Measurements from ENCODE around the gene TRIM37. TPM values are rescaled to one million over a fixed set of nuclear protein-coding genes. Genes with fewer than 3 reads are reported as not detected.

TRIM37 gene
- total and polyA plus RNA-seq, 2 of the 8 experiments (the other 6 are each of a cell fraction or from before 2014, with no cell fraction given): 38.2 to 57.0 TPM

DNA sequence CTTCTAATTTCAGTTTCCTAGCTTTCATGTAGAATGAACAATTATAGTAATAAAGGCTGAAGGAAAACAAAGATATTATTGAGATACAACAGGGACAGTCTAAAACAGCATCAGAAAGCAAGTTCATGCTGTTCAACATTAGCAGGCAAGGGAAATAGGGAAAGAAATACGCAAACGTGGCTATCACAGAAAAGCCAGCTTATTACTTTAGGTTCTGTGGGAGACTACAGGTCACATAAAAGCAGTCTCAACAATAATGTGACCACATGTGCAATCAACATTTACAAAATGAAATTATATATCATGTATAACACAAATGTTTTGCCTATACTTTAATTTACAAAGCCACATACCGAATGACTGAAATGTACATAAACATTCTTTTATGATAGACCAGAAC is 4.9 kb upstream of the TRIM37 start:
- ChIA-PET POLR2A (ENCODE audit: partially characterized antibody) (interaction anchor here (0.9 to 2.0 kb wide), 2 partner anchors 19 to 43 kb away, joined by 4 to 10 read pairs; partner anchors contain the start of genes PRR11 and SKA2), CTCF (ENCODE audit: partially characterized antibody) (no interaction called here)

More for the DNA sequence above, 4.9 kb upstream of the TRIM37 start:
- H3K79me1 ChIP-seq (ENCODE audit: low read depth, low read length): peaks cover 4% of the 10 kb centered on the region; the same call in 1 of the 2 replicates
- peaks cover 0 to 29% (median 4%) of the 10 kb centered on the region in 4 experiments; a peak in 5 of 8 replicates for H3K36me3 ChIP-seq (ENCODE audit: control insufficient read depth in 2 of 4, insufficient read depth in 4 of 4, low read length in 3 of 4)
- H4K91ac ChIP-seq (replicated peaks; ENCODE audit: insufficient read length, low read length): no peak overlapping the region
- no peak overlapping the region for H3K18ac ChIP-seq (ENCODE audit: extremely low read depth, low read length)
- 0 out of 2 replicates have a peak, but pooled peaks cover 4% of the 10 kb centered on the region for H3K23me2 ChIP-seq (ENCODE audit: low read depth, low read length)
- H3K27ac ChIP-seq (ENCODE audit: low read depth, low read length): no peak overlapping the region
- no peak overlapping the region for H3K9ac ChIP-seq (replicated peaks in 1 of 4; ENCODE audit: extremely low read depth in 1 of 4, low read depth in 3 of 4, low read length in 3 of 4)
- H3K4me2 ChIP-seq (ENCODE audit: insufficient read depth in 1 of 2, low read depth in 2 of 2, low read length in 2 of 2): no peak overlapping the region
- H2AK5ac ChIP-seq (ENCODE audit: low read depth, low read length): no peak overlapping the region
- H2BK15ac ChIP-seq (ENCODE audit: low read length): no peak overlapping the region
- no peak for FAIRE-seq
- no peaks in the 10 kb centered on the region for H3K4me1 ChIP-seq (replicated peaks in 1 of 4; ENCODE audit: control insufficient read depth in 3 of 4, insufficient read depth in 4 of 4, low read length in 3 of 4)
- H3K14ac ChIP-seq (ENCODE audit: insufficient read length): no peak overlapping the region
- H3K4ac ChIP-seq (replicated peaks; ENCODE audit: insufficient read length, low read depth, low read length): no peak overlapping the region
- no peaks in the 10 kb centered on the region for H3K9me3 ChIP-seq (ENCODE audit: insufficient read depth in 2 of 2, low read depth in 1 of 2, low read length in 1 of 2)
- H2BK120ac ChIP-seq (replicated peaks; ENCODE audit: low read depth, low read length): no peak overlapping the region
- no peak overlapping the region for H3K23ac ChIP-seq (ENCODE audit: insufficient read length)
- no peak overlapping the region for H4K8ac ChIP-seq (ENCODE audit: extremely low read depth, insufficient read depth, low read length)
- no peak overlapping the region for H3K56ac ChIP-seq (replicated peaks; ENCODE audit: insufficient read length, low read depth, low read length)
- 90% methylated on average over 3 of the region's 3 CpGs; no CpG with 5 or more reads in 1 of the 2 experiments for WGBS, 2 experiments (ENCODE audit: extremely low coverage in 1 of 2, insufficient coverage in 1 of 2, insufficient read length in 1 of 2, insufficient replicate concordance in 2 of 2, low coverage in 1 of 2, low lambda C conversion rate in 2 of 2, missing lambda C conversion rate in 1 of 2)
- peaks cover 2 to 4% of the 10 kb centered on the region in 2 experiments; a peak in 1 of 4 replicates for H3K79me2 ChIP-seq (ENCODE audit: control insufficient read depth in 1 of 2, insufficient read depth in 2 of 2, low read length in 2 of 2)
- H4K20me1 ChIP-seq (replicated peaks in 1 of 2; ENCODE audit: control insufficient read depth in 1 of 2, insufficient read depth in 2 of 2, low read length in 2 of 2): peaks cover 0 to 2% of the 10 kb centered on the region in 2 experiments
- TF ChIP-seq RBBP5 (IDR thresholded peaks at IDR 0.05; ENCODE audit: borderline replicate concordance, low read depth, low read length) (no peak), NANOG (IDR thresholded peaks at IDR 0.05; ENCODE audit: insufficient read depth, low read depth, low read length, poor library complexity, severe bottlenecking) (no peak), TCF12 (IDR thresholded peaks at IDR 0.05; ENCODE audit: low read depth, low read length) (no peak), KDM5A (IDR thresholded peaks at IDR 0.05; ENCODE audit: low read length) (no peak), TEAD4 (IDR thresholded peaks at IDR 0.05; ENCODE audit: low read depth, low read length) (no peak), MAFK (IDR thresholded peaks at IDR 0.05; ENCODE audit: low read depth, low read length) (no peak), ASH2L (IDR thresholded peaks at IDR 0.05; ENCODE audit: low read length) (no peak), BRCA1 (IDR thresholded peaks at IDR 0.05; ENCODE audit: low read depth, low read length) (no peak), KDM1A (IDR thresholded peaks at IDR 0.05; ENCODE audit: borderline replicate concordance, low read length) (no peak)
- no peak overlapping the region for H2AFZ ChIP-seq (ENCODE audit: low read length)
- H2BK12ac ChIP-seq (ENCODE audit: low read depth, low read length): no peak overlapping the region
- no peak overlapping the region for H3K4me3 ChIP-seq (ENCODE audit: extremely low read depth in 1 of 4, insufficient read depth in 2 of 4, low read depth in 3 of 4, low read length in 4 of 4)
- H3K27me3 ChIP-seq (replicated peaks in 1 of 4; ENCODE audit: control insufficient read depth in 3 of 4, extremely low read depth in 1 of 4, insufficient read depth in 3 of 4, low read length in 3 of 4): no peaks in the 10 kb centered on the region
- H2BK5ac ChIP-seq (ENCODE audit: low read depth, low read length): no peak overlapping the region
- H4K5ac ChIP-seq (ENCODE audit: insufficient read length, low read depth, low read length): no peak overlapping the region
- no peak for DNase-seq (ENCODE audit: low read depth in 1 of 2, low spot score in 2 of 2)
- no peak overlapping the region for H2BK20ac ChIP-seq (ENCODE audit: low read length)

Data from H1 (cell line).